ENCODE results near the gene OR6B1. TPM values are rescaled to one million over a fixed set of nuclear protein-coding genes. Genes with fewer than 3 reads are reported as not detected.

Gene OR6B1
- not detected for total RNA-seq

DNA sequence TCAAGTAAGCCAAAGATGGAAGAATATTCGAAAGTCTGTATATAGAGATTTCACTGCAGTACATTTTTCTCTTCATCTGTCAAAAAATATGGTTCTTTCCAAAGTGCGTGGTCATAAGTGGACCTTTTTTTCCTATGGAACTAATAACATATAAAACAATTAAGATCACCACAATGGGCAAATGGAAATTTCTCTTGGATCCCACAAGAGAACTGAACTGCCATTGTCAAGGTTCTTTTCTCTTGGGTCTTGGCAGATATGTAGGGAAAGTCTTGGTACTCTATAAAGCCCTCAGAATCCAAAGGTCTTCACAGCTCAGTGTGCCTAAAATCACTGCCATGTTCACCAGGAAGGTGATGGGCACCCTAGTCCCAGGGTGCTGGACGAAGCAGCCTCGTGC, at the start of gene OR6B1:
TSS of gene OR6B1 (plus strand) at position 301 of the 400 bp plus-strand sequence. CDS start 3,677 bp downstream, outside the sequence.
- DNase-seq, result no peak

DNA sequence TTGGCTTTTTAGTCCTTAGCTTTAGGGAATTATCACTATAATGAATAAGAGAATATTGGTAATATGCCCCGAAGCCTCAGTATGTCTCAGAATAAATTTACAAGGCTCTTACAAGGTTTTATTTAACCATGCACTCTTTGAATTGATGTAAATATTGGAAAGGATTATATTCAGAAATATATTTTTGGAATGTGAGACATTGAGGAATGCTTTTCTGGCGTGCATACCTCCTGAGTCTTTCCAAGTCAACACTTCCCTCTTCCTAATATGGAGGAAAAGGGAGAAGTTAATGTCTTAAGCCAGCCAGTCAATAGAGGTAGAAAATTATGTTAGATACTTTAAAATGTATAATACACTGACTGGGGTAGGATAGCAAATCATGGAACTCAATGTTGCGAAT, 46.7 kb upstream of the OR6B1 start:
- no peak for DNase-seq

DNA sequence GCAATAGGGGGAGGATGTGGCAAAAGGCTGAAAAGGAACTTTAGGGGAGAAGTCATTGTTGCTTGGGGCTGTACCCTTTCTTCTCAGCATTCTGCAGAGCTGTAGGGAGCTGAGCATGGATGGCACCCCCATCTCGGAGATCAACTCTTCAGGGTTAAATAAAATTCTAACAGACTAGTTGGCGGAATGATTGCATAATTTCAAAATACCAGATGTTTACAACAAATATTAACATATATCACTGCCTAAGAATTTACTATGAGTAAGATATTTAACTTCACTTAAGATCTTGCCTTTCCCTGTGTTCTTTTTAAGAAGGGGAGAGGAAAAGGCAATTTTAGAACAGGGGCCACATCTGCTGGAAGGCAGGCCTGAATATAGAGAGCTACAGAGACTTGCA, 46.0 kb upstream of the OR6B1 start:
- DNase-seq, result no peak

DNA sequence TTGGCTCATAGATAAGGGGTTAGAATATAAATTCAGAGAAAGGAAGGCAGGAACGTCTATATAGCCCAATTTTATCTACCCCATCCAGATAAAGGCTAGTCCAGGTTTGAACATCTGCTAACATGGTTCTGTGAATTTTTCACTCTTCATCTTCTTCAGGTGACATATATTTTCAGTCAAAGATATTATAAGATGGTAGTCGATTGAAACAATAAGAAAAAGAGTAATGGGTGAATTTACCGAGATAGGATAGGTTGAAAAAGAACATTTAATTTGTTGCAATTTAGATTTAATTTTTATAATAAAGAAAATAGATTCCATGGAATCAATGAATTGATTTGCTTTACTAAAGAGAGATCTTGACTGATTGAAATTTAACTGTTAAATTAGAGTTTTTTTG, 45.6 kb upstream of the OR6B1 start, which contains the start of gene OR2F1:
TSS of gene OR2F1 (plus strand) at position 301 of the 400 bp plus-strand sequence. CDS start 5,127 bp downstream, outside the sequence.
- DNase-seq, result no peak

DNA sequence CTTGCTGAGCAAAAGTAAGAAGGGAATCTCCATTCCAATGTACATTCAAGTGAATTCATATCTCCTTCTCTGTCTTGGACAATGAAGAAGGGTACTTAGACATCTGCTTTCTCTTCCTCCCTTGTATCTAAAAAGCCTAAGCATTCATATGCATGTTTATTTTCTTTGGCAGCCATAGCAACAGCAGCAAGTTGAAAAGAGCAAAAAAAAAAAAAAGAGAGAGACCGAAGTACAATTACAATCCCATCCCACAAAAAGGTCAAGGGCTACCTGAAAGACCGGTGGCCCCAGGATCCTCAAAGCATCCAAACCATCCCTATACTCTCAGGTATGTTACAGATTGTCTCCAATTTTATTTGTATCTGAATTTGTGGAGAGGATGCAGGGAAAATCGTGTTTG, 41.3 kb upstream of the OR6B1 start:
- no peak for DNase-seq

DNA sequence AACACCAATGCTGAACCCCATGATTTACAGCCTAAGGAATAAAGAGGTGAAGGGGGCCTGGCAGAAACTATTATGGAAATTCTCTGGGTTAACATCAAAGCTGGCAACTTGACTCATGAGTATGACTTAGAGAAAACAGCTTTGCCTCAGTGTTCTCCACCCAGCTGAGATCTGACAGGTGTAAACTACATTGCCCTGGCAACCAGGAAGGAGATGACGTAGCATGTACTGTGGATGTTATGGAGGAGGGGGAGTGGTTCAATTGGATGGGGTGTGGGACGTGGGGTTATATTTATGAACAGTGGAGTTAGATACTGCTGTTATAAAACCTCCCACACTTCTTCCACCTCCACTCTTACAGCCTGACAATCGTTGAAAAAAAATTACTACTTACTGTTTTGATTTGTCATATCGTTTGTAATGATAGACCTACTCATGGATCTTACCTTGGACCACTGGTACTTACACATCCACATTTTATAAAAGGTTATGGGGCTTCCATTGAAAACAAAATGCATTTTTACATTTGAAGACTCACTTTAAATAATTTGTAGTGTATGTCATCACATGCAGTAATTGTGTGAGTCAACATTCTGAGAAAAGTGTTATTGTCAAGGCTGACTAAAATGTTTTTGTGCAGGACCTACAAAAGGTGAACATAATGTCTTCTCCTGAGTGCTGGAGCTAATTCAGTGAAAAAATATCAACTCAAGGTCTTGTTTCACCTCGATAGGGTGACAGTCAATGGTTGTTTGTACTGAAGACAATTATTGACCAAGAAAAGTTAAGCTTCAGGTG, 39.1 kb upstream of the OR6B1 start:
- no peak for DNase-seq

DNA sequence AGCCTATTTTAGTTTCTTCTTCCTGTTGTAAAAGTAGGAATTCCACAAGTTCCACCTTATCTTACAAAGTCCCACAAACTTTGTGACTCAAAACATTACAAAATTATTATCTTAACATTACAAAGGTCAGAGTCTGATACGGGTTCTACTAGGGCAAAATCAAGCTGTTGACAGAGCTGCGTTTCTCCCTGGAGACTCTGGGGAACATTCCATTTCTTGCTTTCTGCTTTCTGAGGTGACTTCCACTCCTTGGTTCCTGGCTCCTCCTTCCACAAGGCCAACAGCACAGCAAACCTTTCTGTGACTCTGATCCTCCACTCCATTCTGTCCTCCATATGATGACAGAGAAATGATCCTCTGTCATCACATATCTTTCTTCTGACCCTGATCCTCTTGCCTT, 34.8 kb upstream of the OR6B1 start:
- DNase-seq, result no peak

DNA sequence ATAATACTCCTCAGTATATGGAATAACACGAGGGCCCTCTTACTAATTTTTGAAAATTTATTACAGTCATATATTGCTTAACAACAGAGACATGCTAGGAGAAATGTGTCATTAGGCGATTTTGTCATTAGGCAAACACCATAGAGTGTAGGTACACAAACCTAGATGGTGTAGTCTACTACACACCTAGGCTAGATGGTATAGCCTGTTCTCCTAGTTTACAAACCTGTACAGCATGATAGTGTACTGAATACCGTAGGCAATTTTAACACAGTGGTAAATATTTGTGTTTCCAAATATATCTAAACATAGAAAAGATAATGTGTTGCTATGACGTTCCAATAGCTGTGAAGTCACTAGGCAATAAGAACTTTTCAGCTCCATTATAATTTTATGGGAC, 32.7 kb upstream of the OR6B1 start:
- no peak for DNase-seq

DNA sequence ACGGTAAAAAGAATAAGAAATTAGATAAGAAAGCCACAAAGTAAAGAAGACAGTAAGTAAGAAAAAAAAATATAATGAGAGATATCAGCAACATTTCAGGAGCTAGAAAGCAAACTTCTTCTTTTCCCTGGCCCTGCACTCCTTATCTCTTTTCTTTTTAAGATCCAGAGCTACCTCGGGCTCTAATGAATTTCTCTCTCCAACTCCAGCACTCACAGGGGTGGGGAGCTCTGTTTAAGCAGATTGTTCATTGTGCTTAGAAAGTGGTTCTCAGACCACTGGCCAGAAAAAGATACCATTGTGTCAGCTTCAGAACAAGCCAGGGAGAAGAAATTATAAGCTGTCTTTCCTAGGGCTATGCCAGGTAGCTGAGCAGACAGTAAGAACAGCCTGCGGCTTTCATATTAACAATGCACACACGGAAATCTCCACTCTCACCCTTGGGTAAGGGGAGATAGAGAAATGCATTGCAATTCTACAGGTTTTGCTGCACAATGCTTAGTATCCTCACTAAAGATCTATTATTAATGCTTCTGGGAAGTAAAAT, 26.2 kb upstream of the OR6B1 start:
- no peak for DNase-seq

DNA sequence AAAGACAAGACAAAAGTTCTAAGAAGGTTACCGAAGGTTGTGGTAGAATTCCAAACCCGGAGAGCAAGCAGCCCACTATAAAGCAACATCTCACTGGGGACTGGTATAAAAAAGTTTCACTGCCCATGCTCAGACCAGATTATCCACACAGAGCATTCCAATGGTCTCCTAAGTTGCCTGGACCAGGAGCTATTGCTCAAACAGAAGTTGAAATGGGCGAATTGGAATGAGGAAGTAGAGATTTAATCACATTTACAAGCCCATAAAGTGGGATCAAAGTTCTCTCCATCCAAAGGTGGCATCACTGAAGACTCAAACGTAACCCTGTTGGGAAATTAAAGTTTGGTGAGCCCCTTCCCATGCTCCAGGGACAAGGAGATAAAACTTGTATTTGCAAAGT, 25.7 kb upstream of the OR6B1 start:
- no peak for DNase-seq

DNA sequence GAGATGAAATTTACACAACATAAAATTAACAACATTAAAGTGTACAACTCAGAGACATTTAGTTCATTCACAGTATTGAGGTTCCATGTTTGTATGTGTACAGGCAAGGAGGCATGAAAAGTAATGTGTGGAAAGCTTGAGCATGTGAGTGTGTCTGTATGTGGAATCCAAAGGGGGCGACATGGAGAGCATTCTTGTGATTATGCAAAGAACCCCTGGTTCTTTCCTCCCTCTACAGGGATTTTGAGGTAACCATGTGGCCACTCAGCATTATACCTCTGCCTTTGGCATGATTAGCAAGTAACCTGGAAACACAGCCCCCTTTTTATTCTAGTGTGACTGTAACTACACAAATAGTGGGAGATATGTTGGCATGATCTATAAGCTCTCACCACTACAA, 24.5 kb upstream of the OR6B1 start:
- DNase-seq, result no peak

DNA sequence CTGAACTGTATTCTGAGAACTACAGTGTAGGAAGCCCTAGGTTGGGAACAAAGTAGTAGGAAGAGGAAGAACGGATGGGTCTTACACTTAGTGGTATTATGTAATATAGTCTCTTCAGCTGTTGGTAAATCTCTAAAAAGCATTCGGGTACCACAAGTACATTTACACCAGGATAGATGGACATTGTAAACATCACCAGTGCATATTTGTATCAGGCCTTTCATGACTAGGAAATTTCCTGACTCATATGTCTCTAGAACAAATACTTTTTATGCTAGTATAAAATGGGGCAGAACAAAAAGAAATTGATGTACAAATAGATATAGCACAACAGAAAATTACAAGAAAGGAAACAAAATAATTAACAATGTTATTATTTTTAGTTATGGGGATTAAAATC, 21.5 kb upstream of the OR6B1 start:
- no peak for DNase-seq

DNA sequence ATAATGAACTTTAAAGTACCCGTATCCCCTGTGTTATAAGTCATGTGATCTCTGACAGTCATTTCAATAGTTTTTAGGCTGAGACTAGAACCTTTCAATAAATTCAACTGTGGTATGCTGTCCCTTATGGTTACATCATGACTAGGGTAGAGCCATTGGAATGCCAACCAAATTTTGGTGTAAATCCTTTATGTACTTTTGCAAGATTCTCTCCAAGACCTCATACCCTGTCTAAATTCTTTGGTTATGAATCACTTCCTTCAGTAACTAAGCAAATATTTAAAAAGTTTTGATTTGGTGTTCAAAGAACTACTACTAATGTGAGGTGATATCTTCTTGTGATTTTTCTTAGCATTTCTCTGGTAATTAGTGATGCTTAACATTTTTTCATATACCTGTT, 20.8 kb upstream of the OR6B1 start:
- no peak for DNase-seq

DNA sequence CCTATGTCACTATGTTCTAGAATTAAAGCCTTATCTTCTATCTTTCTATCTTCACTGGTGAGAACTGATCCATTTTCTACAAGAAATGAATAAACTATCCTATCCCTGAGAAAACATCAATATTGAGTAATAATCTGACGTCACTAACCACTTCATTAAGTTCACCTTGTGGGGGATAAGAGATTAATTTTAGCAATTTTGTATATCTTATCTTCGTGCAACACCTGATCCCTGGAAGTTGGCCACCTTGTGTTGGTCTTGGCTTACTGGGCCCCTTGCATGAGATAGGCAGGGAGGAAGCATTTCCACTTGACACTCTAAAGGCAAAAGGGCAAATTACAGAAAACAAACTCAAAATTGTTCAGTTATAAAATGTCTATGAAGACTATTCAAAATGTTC, 20.1 kb upstream of the OR6B1 start:
- DNase-seq, result no peak

DNA sequence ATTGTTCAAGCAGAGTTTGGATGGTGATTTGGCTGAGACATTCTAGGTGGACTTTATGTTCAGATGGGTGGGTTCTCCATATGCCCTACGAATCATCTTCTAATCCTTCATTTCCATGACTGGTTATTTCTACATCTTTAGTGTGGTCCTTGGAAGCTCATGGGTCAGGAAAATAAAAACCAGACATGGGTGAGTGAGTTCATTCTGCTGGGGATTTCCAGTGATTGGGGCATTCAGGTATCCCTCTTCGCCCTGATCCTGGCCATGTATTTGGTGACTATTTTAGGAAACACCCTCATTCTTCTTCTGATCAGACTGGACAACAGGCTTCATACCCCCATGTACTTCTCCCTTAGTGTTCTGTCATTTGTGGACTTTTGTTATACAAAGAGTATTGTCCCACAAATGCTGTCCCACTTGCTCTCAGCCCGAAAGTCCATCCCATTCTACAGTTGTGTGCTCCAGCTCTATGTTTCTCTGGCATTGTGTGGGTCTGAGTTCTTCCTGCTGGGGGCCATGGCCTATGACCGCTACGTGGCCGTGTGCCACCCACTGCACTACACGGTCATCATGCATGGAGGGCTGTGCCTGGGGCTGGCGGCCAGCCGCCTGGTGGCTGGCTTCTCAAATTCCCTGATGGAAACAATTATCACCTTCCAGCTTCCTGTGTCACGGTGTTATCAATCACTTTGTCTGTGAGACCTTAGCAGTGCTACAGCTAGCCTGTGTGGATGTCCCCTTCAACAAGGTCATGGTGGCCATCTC, 19.2 kb upstream of the OR6B1 start:
- DNase-seq, result no peak

DNA sequence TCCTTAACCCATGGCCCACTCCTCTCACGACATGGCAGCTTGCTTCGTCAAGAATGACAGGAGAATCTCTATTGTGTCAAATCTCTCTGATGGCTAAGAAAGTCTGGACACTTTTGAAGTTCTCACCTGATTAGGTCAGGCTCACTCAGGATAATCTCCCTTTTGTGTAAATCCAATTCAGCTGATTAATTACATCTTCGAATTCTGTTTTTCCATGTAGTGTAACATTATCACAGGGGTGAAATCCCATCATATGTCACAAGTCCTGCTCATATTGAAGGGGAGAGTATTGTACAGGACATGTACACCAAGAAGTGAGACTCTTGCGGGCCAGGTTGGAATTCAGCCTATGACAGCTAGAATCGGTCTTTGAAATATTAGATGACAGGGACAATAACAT, 16.2 kb upstream of the OR6B1 start:
- no peak for DNase-seq

DNA sequence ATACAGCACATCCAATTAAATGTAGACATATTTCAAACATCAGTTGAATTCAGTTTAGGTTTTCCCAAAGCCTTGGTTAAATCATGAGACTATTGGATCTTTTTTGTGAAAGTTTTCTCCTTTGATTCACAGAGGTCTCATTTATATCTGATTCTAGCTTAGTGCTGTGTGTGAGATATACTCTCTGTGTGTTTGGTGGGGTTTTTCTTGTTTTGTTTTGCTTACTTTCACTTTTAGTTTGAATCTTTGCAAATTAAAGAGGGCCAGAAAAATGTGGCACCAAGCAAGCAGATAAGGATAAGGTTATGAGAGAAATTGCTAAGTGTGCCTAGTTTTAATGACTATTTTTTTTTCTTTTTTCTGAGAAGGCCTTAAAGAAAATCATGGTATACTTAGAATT, 12.6 kb upstream of the OR6B1 start:
- no peak for DNase-seq

DNA sequence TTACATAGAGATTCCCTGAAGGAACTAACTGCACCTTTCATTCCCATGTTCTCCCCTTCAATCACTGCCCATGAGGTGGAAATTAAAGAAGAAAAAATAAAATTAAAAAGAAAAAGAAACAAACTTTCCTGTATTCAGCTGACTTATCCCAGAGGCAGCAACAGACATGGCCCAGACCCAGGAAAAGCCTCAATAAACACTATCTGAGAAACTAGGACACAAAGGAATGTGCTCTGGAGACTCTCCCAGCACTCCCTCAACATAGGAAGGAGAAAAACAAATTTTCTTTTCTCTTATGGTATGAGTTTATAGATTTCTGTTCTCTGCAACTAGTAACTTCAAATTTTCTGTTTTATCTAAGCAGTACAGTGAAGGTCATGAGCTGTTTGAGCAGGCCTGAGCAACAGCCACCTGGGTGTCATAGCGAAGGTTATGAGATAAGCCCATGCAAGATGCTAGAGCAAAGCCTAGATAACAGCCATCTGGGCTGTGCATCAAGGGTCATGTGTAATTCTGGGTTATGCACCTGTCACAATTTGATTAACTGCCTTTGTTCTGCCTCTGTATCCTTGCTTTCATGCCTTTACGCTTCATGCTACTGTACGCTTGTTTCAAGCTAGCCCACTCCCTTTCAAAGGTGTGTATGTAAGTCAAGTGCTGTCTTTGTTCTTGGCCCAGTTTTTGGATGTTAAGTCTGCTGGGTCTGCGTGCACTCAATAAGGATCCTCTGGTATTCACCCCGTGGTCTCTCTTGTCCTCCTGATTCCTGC, 11.0 kb upstream of the OR6B1 start:
- DNase-seq, result no peak

DNA sequence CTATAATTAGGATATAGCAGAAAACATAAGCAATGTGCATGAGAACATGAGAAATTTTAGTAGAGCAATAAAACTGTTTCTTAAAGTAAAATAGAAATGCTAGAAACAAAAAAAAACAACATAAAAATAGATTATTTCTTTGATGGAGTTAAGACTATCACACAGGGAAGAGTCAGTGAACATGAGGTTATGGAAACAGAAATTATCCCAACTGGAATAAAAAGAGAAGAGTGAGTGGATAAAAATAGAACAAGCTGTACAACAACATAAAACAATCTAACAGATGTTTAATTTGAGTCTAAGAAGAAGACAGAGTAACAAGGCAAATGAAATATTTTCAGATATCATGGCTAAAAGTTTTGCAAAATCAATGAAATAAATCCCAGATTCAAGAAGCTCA, 7.5 kb upstream of the OR6B1 start:
- no peak for DNase-seq

DNA sequence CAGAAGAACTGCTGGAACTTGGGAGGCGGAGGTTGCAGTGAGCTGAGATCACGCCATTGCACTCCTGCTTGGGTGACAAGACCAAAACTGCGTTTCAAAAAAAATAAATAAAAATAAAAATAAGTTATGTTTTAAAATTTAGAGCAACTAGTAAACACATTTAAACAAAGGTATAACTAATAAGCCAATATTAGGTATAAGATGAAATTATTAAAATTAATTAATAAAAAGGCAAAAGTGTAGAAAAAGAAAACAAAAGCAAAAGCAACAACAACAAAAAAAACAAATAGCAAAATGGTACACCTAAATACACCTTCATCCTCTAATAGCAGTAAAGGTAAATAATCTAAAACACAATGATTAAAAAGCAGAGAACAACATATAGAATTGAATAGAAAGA, 6.2 kb upstream of the OR6B1 start:
- DNase-seq, result no peak

DNA sequence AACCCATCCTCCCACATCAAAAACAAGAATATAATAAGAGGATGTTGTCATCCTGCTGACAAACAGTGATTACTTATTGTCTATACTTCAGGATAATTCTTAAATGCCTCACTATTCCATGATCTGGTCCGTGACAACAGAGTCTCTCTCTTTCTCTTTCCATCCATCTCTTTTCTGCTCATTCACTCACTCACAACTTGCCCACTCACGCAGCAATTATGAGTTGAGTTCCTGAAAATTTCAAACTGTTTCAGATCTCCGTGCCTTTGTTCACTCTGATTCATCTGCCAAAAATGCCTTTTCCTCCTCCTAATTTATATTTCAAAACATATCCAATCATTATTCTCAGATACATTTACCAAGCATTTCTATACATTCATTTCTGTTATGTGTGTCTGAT, 1.4 kb downstream of the OR6B1 start:
- DNase-seq, result no peak

DNA sequence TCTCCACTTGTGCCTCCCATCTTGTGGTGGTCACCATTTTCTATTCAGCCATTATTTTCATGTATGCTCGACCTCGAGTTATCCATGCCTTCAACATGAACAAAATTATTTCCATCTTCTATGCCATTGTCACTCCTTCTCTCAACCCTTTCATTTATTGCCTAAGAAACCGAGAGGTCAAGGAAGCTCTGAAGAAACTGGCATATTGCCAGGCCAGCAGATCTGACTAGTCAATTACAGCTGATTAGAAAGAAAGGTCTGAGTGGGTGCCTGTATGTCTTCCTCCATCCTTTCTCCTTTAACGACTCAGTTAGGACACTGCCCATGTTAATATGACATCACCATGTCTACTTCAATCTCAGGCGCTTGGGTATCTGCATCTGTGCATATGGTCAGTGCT, 4.6 kb downstream of the OR6B1 start:
- DNase-seq, result no peak

Measured in occipital lobe (tissue), 2 donors.